GM21717 (cell line): ENCODE data around the gene DGKB.

Experiments
- ATAC-seq: cut with Tn5 transposase; IDR thresholded peaks from one replicate; pipeline ENCODE4 v1.9.1; 2021; ENCODE audit warnings: mild to moderate bottlenecking, moderate library complexity; ENCODE audit not compliant: unreplicated experiment

Gene DGKB

DNA sequence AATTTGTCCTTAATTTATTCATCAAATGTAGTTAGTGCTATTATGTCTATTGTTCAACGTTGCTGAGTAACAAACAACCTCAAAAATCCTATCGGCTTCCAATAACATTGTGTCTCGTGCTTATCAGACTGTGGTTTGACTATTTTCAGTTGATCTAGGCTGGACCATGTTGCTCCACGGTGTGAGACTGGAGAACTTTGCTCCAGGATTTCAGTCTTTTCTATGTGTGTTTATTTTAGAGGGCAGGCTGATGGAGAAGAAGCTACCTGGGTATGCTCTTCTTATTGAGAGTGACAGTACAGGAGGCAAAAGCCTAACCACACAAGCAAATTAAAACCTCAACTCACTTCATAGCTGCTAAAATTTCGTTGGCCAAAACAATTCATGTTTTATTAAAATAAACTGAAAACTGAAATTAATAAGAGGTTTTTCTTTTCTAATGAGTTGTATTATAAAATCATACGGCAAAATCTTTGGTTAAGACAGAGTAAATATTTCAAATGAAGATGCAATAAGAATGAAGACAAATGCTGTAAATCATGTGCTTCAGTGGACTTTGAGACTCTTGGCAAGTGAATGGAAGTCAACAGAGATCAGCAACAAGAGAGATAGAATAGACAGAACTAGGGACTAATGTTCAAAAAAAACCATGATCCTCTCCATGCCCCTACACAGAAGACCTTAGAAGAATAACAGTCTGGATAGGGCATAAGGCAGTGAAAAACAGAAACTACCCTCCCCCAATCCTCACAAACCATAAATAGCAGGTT lies 495.1 kb downstream of the DGKB start:
- ATAC-seq, result no peak

GRCh38 chr7:14403587-14403986 lies 499.0 kb downstream of the DGKB start:
- ATAC-seq, result no peak

- no peak for ATAC-seq
These were observed 502.3 kb downstream of the DGKB start for GRCh38 chr7:14400271-14400670.

- ATAC-seq, result no peak
These were observed 504.0 kb downstream of the DGKB start for GRCh38 chr7:14398526-14398925.

DNA sequence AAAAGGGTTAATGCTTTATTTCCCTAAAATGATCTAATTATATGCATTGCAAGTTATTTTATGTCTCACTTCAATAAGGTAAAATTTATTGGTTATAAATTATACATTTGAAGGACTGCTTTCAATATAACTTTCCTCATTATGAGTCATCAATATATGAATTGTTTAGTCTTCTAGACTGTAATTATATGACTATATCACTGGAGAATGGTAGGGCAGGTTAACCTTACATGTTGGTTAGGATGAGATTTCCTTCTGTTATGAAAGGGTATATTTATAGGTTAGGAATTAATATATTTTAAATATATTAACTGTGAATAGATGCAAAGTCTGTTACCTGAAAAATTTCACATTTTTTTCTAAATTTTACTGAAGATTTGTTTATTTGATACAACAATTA lies 506.7 kb downstream of the DGKB start:
- ATAC-seq, result no peak

- ATAC-seq, result no peak
These were observed 507.8 kb downstream of the DGKB start for GRCh38 chr7:14394786-14395185.

- ATAC-seq, result no peak
These were observed 513.0 kb downstream of the DGKB start for GRCh38 chr7:14389595-14389994.

- no peak for ATAC-seq
These were observed 513.4 kb downstream of the DGKB start for GRCh38 chr7:14389181-14389591.

- no peak for ATAC-seq
These were observed 517.5 kb downstream of the DGKB start for GRCh38 chr7:14385074-14385473.

GRCh38 chr7:14381936-14382335 lies 520.6 kb downstream of the DGKB start:
- ATAC-seq, result no peak

DNA sequence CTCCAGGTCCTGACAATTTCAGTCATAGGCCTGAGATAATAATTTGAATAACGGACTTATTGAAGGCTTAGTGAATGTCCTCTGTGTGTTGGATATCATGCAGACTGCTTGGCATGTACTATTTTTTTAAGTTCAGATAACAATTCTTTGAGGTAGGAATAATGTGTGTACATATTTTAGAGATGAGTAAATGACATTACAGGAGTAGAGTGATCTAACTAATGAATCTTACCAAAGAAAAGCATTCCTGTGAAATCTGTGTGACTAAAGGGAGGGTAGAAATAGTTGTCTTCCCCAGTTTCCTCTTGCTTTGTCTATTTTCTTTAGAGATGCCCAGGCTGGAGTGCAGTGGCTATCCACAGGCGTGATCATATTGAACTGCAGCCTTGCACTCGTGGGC lies 521.2 kb downstream of the DGKB start:
- ATAC-seq, result no peak

DNA sequence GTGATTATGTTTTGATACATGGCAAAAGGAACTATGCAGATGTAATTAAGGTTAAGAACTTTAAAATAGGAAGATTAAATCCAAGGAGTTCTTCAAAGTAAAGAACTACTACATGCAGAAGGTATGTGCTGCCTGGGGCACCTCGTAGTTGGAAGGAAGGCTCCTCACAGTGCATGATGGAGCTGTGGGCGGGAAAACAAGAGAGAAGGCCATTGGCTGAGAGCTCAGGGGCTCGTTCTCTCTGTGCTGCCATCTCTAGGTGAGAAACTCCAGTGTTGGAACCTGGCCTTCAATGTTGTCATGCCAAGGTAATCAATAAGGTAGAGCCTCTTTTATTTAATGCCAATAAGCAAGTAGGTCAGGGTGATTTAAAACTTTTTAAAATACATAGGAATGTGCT lies 521.7 kb downstream of the DGKB start:
- no peak for ATAC-seq

DNA sequence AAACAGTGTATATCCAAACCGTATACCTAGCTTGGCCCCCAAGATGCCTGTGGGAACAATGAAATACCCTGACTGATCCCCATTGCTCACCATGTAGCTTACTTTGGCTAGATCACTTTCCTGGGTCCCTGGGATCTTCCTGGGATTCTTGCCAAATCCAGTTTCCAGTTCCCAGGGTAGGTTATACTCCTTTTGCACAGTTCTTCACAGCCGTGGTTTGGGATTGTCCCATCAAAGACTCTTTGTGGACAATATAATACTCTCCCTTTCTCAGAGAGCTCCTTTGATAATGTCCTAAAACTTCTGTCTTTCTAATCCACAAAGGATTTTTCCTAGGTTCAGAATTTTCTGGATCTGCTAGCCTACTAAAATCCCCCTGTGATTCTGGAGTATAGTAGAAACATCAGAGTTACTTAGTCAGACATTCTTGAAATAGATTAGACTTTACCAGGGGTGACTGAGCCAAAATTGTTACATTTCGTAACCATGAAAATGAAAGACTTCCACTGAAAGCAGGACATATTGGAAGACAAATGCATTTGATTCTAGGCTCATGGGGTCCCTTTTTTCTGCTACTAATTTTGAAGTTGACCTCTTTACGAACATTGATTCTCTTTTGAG lies 524.8 kb downstream of the DGKB start:
- no peak for ATAC-seq

GRCh38 chr7:14376711-14377110 lies 525.8 kb downstream of the DGKB start:
- ATAC-seq, result no peak

GRCh38 chr7:14375998-14376397 lies 526.6 kb downstream of the DGKB start:
- no peak for ATAC-seq

DNA sequence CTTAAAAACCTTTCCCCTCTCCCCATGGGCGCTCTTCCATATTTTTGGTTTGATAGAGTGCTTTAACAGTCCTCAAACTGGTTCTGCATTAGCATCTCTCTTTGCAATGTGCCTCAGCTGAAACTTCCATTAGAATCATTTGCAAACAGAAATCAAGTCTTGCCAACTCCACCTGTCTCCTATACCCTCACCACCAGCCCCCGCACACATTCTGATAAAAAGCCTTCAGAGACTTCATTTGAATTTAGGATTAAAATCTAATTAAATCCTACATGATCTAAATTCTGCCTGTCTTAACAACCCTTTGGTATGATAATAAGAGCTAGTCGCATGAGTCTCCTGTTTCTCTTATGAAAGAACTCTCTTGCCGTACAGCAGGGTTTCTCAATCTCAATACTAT lies 528.2 kb downstream of the DGKB start:
- ATAC-seq, result no peak

DNA sequence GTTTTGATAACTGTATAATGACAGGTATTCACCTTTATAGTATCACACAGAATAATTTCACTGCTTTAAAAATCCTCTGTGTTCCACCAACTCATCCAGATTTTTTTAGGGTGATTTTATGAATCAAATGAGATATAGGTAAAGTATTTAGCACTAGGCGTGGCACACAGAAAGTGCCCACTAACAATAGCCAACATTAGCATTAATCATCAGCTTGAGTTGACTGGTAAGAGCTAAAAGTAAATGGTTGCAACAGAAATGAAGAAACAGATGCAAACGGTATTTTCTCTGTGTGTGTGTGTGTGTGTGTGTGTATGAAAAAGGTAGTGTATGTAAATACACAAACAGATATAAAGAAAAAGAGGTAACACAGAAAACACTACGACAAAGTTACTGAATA lies 534.3 kb downstream of the DGKB start:
- ATAC-seq, result no peak

GRCh38 chr7:14351167-14351566 lies 551.4 kb downstream of the DGKB start:
- no peak for ATAC-seq

GRCh38 chr7:14341200-14341775 lies 561.3 kb downstream of the DGKB start:
- no peak for ATAC-seq

GRCh38 chr7:14340393-14341074 lies 562.0 kb downstream of the DGKB start:
- no peak for ATAC-seq

DNA sequence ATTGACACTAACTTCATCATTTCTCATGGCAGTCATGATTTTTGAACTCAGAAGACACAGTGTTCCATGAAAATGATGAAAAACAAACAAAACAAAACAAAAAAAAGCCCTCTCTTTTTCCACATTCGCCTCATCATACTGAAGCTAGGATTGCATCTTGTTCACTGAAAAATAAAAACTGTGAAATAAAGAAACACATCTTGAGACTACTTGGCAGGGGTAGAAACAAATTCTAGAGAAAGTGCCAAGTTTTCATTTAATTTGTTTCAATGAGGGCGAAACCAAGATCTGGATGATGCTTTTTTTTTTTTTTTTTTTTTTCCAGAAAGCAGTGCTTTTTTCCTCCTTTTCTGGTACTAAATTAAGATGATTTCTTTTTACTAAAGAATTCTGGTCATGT lies 562.7 kb downstream of the DGKB start:
- ATAC-seq, result no peak

DNA sequence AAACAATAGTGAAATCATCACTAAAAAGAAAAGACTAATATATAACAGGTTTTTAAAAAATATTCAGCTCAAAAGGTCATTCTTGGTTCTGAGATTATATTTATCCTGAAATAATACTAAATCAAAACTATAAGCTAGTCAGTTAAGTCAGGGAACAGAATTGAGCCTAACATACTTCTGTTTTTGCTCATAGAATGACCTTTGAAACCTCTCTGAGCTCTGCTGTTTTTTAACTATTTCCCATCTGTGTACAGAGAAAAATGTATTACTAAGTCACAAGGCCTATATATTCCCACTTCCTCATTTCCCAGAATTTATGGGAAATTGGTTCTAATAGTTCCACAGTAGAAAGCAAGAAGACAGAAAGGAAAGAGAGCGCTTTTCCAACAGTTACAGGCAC lies 566.3 kb downstream of the DGKB start:
- ATAC-seq, result no peak
